Thoracic aorta (tissue), 2 donors: ENCODE measurements around the gene DDIT4. TPM values are rescaled to one million over a fixed set of nuclear protein-coding genes. Genes with fewer than 3 reads are reported as not detected.

Experiments
- ATAC-seq: fragments of 150-250 bp; one replicate; pipeline ENCODE4 v1.8.0; 2017; ENCODE audit warnings: low read depth; ENCODE audit not compliant: insufficient number of reproducible peaks, low FRiP score
- DNase-seq: peaks from one replicate; pipeline ENCODE4 v3.0.0-alpha.2; 2020; ENCODE audit warnings: low spot score
- H3K27ac ChIP-seq, 2 donors: fragments of 200-600 bp; sonication (generic); 1 replicate in 1 of 2; 2 replicates in 1 of 2; pipeline ENCODE4 v1.5.1; 2016; ENCODE audit warnings: mild to moderate bottlenecking in 2 of 2, moderate library complexity in 2 of 2
- H3K27me3 ChIP-seq: fragments of 200-600 bp; sonication (generic); replicated peaks from 2 replicates; pipeline ENCODE4 v1.6.0; 2016; ENCODE audit warnings: mild to moderate bottlenecking; ENCODE audit not compliant: insufficient read depth
- H3K36me3 ChIP-seq: fragments of 200-600 bp; sonication (generic); one replicate; pipeline ENCODE4 v1.5.1; 2016
- H3K4me1 ChIP-seq, 2 donors: fragments of 200-600 bp; sonication (generic); 1 replicate in 1 of 2; 2 replicates in 1 of 2; pipeline versions ENCODE4 v1.5.1 to v1.6.0; 2016; ENCODE audit warnings: low read depth in 2 of 2, mild to moderate bottlenecking in 1 of 2; ENCODE audit not compliant: control insufficient read depth in 1 of 2
- H3K4me3 ChIP-seq: fragments of 200-600 bp; sonication (generic); 2 replicates; pipeline ENCODE4 v1.5.1; 2016; ENCODE audit warnings: mild to moderate bottlenecking
- H3K9me3 ChIP-seq: fragments of 200-600 bp; sonication (generic); 2 replicates; pipeline ENCODE4 v1.5.1; 2016
- total RNA-seq, 2 donors: library from RNA; depleted of rRNA; stranded (reverse); fragments of >200 nt; gene quantifications; one replicate each; pipeline versions ENCODE4 v1.1.0 to v1.2.3, GENCODE V29; 2016
- TF ChIP-seq, protein P1 (sequence below): fragments of 200-600 bp; sonication (generic); IDR thresholded peaks from one replicate; pipeline ENCODE4 v1.5.1; 2019; ENCODE audit warnings: antibody characterized with exemption

Gene DDIT4
- total RNA-seq, 2 donors from 2014 or later = 163 to 374 TPM

DNA sequence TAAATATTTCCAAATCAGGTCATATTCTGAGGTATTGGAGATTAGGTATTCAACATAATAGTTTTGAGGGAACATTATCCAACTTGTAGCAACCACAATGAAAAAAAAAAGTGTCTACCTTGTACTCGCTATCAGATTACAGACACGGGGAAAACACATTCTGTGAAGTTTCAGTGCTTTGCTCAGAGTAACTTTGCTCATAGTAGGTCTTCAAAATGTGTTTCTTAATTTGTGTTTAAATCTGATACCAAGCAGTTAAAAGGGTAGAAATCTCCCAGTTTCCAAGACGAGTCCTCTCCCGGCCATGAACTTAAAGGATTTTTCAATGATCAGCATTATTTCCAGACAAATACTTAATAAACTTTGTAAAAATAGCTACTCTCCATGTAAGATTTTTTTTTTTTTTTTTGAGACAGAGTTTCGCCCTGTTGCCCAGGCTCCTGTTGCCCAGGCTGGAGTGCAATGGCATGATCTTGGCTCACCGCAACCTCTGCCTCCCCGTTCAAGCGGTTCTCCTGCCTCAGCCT lies 39.2 kb downstream of the DDIT4 start:
- Histone ChIP-seq H3K9me3 (no peaks in the 10 kb centered on the region), H3K4me1 (peaks cover 25 to 58% of the 10 kb centered on the region in 2 donors), H3K36me3 (no peaks in the 10 kb centered on the region), H3K27me3 (no peaks in the 10 kb centered on the region), H3K4me3 (no peak overlapping the region), H3K27ac (no peak overlapping the region)
- TF ChIP-seq, protein P1, sequence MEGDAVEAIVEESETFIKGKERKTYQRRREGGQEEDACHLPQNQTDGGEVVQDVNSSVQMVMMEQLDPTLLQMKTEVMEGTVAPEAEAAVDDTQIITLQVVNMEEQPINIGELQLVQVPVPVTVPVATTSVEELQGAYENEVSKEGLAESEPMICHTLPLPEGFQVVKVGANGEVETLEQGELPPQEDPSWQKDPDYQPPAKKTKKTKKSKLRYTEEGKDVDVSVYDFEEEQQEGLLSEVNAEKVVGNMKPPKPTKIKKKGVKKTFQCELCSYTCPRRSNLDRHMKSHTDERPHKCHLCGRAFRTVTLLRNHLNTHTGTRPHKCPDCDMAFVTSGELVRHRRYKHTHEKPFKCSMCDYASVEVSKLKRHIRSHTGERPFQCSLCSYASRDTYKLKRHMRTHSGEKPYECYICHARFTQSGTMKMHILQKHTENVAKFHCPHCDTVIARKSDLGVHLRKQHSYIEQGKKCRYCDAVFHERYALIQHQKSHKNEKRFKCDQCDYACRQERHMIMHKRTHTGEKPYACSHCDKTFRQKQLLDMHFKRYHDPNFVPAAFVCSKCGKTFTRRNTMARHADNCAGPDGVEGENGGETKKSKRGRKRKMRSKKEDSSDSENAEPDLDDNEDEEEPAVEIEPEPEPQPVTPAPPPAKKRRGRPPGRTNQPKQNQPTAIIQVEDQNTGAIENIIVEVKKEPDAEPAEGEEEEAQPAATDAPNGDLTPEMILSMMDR = no peak
- DNase-seq = no peak
- no peak for ATAC-seq

DNA sequence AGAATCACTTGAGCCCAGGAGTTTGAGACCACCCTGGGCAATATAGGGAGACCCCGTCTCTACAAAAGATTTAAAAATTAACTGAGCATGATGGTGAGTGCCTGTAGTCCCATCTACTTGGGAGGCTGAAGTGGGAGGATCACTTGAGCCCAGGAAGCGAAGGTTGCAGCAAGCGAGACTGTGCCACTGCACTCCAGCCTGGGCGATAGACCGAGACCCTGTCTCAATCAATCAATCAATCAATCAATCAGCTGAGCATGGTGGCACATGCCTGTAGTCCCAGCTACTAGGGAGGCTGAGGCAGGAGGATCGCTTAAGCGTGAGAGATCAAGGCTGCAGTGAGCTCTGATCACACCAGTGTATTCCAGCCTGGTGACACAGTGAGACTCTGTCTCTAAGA lies 40.5 kb downstream of the DDIT4 start:
- Histone ChIP-seq H3K27ac (no peak overlapping the region), H3K36me3 (no peaks in the 10 kb centered on the region), H3K4me3 (no peak overlapping the region), H3K4me1 (peaks cover 31 to 53% of the 10 kb centered on the region in 2 donors), H3K27me3 (no peaks in the 10 kb centered on the region), H3K9me3 (no peaks in the 10 kb centered on the region)
- TF ChIP-seq, protein P1 = no peak
- ATAC-seq (no peak), DNase-seq (no peak)

DNA sequence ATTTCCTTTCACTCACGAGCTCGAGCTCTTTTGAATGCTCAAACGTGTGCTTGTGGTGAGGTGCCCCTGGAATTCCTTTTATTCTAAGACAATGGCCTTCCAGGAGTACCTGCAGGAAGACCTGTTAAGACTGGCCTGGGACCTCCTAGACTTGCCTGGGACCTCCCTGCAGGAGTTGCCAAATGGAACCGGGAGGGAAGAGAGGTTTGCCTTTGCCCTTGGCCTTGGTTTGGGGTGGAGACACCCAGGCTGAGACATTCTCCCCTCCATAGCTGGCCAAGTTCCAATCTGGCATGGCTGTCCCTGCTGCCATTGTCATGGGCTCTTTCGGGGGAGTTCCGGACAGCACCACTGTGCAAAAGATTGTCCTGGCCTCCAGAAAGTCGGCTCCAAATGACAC lies 41.3 kb downstream of the DDIT4 start:
- DNase-seq (no peak), ATAC-seq (no peak)
- Histone ChIP-seq H3K9me3 (no peaks in the 10 kb centered on the region), H3K4me3 (no peak overlapping the region), H3K4me1 (peaks cover 34 to 51% of the 10 kb centered on the region in 2 donors), H3K36me3 (no peaks in the 10 kb centered on the region), H3K27me3 (no peaks in the 10 kb centered on the region), H3K27ac (peak overlapping the region; percentile 43 to 58)
- TF ChIP-seq, protein P1 = no peak

DNA sequence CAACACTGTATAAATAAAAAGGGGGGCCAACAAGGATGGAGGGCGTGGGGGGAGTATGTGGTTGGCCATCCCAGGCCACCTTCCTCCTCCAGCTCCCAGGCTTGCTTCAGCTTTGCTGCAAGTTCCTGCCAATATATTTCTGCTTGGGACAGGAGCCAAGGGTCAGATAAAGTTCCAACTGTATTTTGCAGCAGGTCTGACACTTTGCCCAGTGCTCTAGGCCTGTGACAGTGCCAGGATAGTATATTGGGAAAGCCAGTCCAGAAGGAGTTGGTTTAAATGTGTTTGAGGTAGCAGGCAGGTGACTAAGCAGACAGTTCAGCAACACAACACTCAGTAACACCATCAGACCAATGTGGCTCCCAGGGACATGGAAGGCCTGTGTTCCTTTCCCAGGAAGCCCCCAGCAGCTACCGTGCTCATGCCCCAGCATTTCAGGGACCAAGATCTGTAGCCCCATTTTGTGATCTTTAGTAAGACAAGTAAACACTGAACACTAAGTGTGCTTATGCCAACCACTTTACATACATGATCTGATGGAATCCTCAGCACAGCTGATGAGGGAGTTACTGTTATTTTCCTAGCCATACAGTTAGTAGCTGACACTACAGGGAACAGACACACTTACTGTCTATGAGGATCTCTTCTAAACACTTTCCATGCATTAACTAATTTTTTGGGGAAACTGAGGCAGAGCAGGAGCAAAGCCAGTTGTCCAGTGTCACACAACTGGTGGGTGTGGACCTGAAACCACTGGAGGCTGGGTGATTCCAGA lies 42.1 kb downstream of the DDIT4 start:
- no peak overlapping the region for H3K4me3 ChIP-seq
- peak; percentile 50 for DNase-seq
- H3K9me3 ChIP-seq = no peaks in the 10 kb centered on the region
- H3K4me1 ChIP-seq = peaks cover 35 to 51% of the 10 kb centered on the region in 2 donors
- TF ChIP-seq, protein P1 = no peak
- no peaks in the 10 kb centered on the region for H3K36me3 ChIP-seq
- no peaks in the 10 kb centered on the region for H3K27me3 ChIP-seq
- ATAC-seq = peak; percentile 43
- peak overlapping the region; percentile 43 to 58 for H3K27ac ChIP-seq

DNA sequence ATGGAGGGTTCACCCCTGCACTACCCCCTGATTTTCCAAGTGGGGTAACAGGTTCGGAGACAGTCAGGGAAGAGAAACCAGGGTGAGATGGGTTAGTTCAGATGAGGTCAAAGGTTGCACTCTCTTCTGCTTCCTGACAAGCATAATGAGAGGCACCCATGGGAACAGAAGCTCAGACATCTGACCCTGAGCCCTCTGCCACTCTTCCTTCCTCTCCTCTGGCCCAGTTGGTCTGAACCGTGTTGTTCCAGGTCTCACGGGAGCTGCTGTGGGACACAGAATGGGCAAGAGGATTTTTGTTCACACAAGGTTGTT lies 42.6 kb downstream of the DDIT4 start:
- TF ChIP-seq, protein P1 = no peak
- Histone ChIP-seq H3K27me3 (no peaks in the 10 kb centered on the region), H3K9me3 (no peaks in the 10 kb centered on the region), H3K4me3 (no peak overlapping the region), H3K4me1 (peaks cover 39 to 55% of the 10 kb centered on the region in 2 donors), H3K27ac (peak overlapping the region; percentile 43 to 58), H3K36me3 (no peaks in the 10 kb centered on the region)
- DNase-seq = no peak
- ATAC-seq = no peak
